ENCODE results near the gene NDUFB10.
"Not testable (repeated sequence)": the region's sequence is repeated elsewhere in the genome, so short reads cannot be mapped to it uniquely, and the experiment has no call there.

NDUFB10 gene

DNA sequence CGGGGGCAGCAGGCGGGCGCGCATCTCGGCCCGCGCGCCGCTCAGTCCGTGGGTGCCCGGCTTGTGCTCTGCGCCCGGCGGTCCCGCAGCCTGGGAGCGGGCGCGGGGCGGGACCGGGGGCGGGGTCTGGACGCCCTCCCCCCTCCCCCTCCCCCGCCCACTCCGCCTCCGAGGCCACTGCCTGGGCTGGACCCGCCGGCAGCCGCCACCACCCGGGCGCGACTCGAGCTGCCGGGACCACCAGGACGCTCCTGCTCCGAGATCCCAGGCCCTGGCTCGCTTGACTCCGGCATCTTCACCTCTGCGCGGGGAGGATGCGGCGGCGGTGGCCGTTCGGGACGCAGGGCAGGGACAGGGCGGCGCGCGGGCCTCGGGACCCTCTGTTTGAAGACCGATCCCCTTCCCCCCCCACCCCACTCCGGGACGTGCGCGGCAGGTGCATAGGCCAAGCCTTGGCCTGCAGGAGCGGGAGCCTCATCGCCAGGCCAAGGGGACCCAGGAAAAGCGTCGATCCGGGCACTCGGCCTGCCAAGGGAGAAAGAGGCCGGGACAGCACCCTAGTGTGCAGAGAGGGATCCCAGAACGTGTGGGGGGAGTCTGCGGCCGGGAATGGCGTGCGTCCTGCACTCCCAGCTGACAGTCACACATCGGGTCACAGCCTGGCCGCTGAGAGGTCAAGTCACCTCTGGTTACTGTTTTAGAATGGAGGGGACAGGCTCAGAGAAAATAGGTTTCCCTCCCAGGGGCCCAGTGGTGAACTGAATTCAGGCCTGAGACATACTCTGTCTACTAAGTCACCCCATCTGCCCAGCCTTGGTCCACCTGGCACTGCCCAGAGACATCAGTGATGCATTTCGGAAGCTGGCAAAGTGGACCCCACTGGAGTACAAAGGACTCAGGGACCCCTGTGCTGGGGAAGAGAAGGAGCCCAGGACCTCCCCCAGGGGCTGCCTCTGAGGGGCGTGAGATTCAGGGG lies 40.7 kb upstream of the NDUFB10 start, which contains the start of gene HS3ST6:
Gene HS3ST6, minus strand, starts transcription at position 65 of the 976 bp plus-strand sequence. CDS start 92 bp downstream, outside the sequence.
- Mint-ChIP-seq H3K27ac (no peak within 1 kb of the TSS), H3K36me3 (ENCODE audit: insufficient read depth) (no peaks in the 10 kb centered on the region), H3K9me3 (no peaks in the 10 kb centered on the region), H3K4me3 (no peak within 1 kb of the TSS), H3K27me3 (peaks cover 63 to 81% of the 10 kb centered on the region in 2 donors), H3K4me1 (ENCODE audit: low read depth in 2 of 2) (no peaks in the 10 kb centered on the region)
- DNase-seq (no peak), ATAC-seq (replicated peaks) (no peak)

GRCh38 chr16:1919327-1919998 lies 39.9 kb upstream of the NDUFB10 start:
- ATAC-seq (replicated peaks) = no peak
- peaks cover 64 to 84% of the 10 kb centered on the region in 2 donors for H3K27me3 Mint-ChIP-seq

GRCh38 chr16:1920122-1920521 lies 39.2 kb upstream of the NDUFB10 start:
- H3K4me3 Mint-ChIP-seq; H3K36me3 Mint-ChIP-seq (ENCODE audit: insufficient read depth); H3K4me1 Mint-ChIP-seq (ENCODE audit: low read depth in 2 of 2); DNase-seq; H3K27ac Mint-ChIP-seq; ATAC-seq (replicated peaks); H3K9me3 Mint-ChIP-seq: not testable (repeated sequence)
- H3K27me3 Mint-ChIP-seq = peaks cover 65 to 84% of the 10 kb centered on the region in 2 donors

More at GRCh38 chr16:1919327-1919998, 39.9 kb upstream of the NDUFB10 start:
- H3K4me1 Mint-ChIP-seq (ENCODE audit: low read depth in 2 of 2) = no peaks in the 10 kb centered on the region
- no peak for DNase-seq
- H3K36me3 Mint-ChIP-seq (ENCODE audit: insufficient read depth) = no peaks in the 10 kb centered on the region
- no peaks in the 10 kb centered on the region for H3K9me3 Mint-ChIP-seq
- no peak overlapping the region for H3K27ac Mint-ChIP-seq
- no peak overlapping the region for H3K4me3 Mint-ChIP-seq

DNA sequence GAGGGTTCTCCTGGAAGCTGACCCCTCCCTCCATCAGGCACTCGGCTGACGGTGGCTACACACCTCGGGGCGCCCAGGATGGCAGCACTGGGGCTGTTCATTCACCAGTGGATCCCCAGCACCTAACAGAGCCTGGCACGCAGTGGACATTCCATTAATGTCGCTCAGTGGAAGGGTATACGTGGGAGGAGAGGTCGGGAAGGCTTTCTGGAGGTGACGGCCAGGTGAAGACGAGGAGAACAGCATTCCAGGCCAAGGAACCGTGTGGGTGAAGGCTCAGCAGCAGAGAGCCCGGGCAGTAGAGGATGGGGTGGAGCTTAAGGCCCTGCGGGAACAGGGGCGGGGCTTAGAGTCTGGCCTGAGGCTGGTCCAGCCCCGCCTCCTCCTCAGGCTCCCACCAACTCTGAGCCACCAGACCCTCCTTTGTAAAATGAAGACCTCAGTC lies 38.6 kb upstream of the NDUFB10 start:
- H3K27ac Mint-ChIP-seq = no peak overlapping the region
- no peak overlapping the region for H3K4me3 Mint-ChIP-seq
- ATAC-seq (replicated peaks) = no peak
- no peaks in the 10 kb centered on the region for H3K9me3 Mint-ChIP-seq
- H3K4me1 Mint-ChIP-seq (ENCODE audit: low read depth in 2 of 2) = no peaks in the 10 kb centered on the region
- no peak for DNase-seq
- H3K27me3 Mint-ChIP-seq = peaks cover 58 to 84% of the 10 kb centered on the region in 2 donors
- H3K36me3 Mint-ChIP-seq (ENCODE audit: insufficient read depth) = no peaks in the 10 kb centered on the region

DNA sequence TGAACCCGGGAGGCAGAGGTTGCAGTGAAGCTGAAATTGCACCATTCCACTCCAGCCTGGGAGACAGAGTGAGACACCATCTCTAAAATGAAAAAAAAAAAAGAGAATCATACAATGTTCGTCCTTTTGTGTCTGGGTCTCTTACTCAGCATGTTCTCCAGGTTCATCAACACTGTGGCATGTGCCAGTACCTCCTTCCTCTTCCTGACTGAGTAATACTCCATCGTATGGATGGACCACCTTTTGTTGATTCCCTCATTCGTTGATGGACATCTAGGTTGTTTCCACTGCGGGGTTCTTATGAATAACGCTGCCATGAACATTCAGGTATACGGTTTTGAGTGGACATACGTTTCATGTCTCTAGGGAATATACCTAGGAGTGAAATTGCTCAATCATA lies 37.0 kb upstream of the NDUFB10 start:
- no peak overlapping the region for H3K27ac Mint-ChIP-seq
- no peaks in the 10 kb centered on the region for H3K9me3 Mint-ChIP-seq
- H3K4me3 Mint-ChIP-seq = no peak overlapping the region
- no peaks in the 10 kb centered on the region for H3K4me1 Mint-ChIP-seq (ENCODE audit: low read depth in 2 of 2)
- H3K27me3 Mint-ChIP-seq = peaks cover 42 to 68% of the 10 kb centered on the region in 2 donors
- H3K36me3 Mint-ChIP-seq (ENCODE audit: insufficient read depth) = peaks cover 2% of the 10 kb centered on the region
- DNase-seq (no peak), ATAC-seq (replicated peaks) (no peak)

- no peak for ATAC-seq (replicated peaks)
- peaks cover 42 to 66% of the 10 kb centered on the region in 2 donors for H3K27me3 Mint-ChIP-seq
Measured at GRCh38 chr16:1923299-1924034, 35.9 kb upstream of the NDUFB10 start.

GRCh38 chr16:1924095-1924494 lies 35.2 kb upstream of the NDUFB10 start:
- H3K9me3 Mint-ChIP-seq = no peaks in the 10 kb centered on the region
- H3K4me1 Mint-ChIP-seq (ENCODE audit: low read depth in 2 of 2) = peaks cover 0 to 1% of the 10 kb centered on the region in 2 donors
- DNase-seq = no peak
- H3K27ac Mint-ChIP-seq = no peak overlapping the region
- peaks cover 42 to 60% of the 10 kb centered on the region in 2 donors for H3K27me3 Mint-ChIP-seq
- H3K36me3 Mint-ChIP-seq (ENCODE audit: insufficient read depth) = peaks cover 2% of the 10 kb centered on the region
- H3K4me3 Mint-ChIP-seq = no peak overlapping the region
- ATAC-seq (replicated peaks) = no peak

More at GRCh38 chr16:1923299-1924034, 35.9 kb upstream of the NDUFB10 start:
- Mint-ChIP-seq H3K36me3 (ENCODE audit: insufficient read depth) (peaks cover 2% of the 10 kb centered on the region), H3K27ac (no peak overlapping the region), H3K4me1 (ENCODE audit: low read depth in 2 of 2) (no peaks in the 10 kb centered on the region), H3K9me3 (no peaks in the 10 kb centered on the region), H3K4me3 (no peak overlapping the region)
- DNase-seq = no peak

DNA sequence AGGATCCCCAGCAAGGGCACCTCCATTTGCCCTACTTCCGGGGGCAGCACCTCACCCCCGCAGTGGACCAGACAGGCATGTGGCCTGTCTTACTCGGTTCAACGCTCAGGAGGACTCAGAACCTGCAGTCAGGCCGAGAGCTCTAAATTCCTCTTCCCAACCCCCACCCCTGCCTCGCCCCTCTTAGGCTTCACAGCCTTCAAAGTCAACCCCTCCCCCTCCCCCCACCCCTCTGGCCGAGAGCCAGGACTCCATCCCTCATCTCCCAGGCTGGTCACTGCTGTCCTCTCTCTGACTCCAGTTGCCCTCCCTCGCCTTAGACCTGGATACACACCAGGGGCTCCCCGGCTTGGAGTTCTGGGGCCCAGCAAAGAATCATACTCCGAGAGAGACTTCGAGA lies 33.1 kb upstream of the NDUFB10 start:
- ATAC-seq (replicated peaks) (no peak), DNase-seq (no peak)
- Mint-ChIP-seq H3K4me1 (ENCODE audit: low read depth in 2 of 2) (peaks cover 0 to 2% of the 10 kb centered on the region in 2 donors), H3K36me3 (ENCODE audit: insufficient read depth) (peaks cover 2% of the 10 kb centered on the region), H3K27ac (no peak overlapping the region), H3K9me3 (no peaks in the 10 kb centered on the region), H3K27me3 (peaks cover 25 to 45% of the 10 kb centered on the region in 2 donors), H3K4me3 (no peak overlapping the region)

DNA sequence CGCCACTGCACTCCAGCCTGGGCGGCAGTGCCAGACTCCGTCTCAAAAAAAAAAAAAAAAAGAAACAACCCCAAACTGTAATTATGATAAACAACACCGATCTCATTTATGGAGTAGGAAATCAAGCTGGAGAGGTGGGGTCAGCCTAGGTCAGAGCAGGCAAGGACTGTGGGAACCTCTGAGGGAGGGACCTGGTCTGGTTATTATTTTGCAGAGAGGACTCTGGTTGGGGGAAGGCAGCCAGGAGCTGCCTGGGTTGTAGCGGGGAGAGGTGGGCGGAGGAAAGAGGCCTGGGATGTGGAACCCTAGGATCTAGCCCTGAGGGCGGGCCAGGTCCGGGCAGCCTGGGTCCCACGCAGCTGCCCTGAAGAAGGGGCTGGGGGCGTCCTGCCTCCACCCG lies 30.2 kb upstream of the NDUFB10 start:
- peak; percentile 11 for ATAC-seq (replicated peaks)
- Mint-ChIP-seq H3K4me3 (peak overlapping the region; percentile 66 to 73), H3K27me3 (peaks cover 5 to 25% of the 10 kb centered on the region in 2 donors), H3K4me1 (ENCODE audit: low read depth in 2 of 2) (peaks cover 0 to 2% of the 10 kb centered on the region in 2 donors), H3K9me3 (no peaks in the 10 kb centered on the region), H3K36me3 (ENCODE audit: insufficient read depth) (peaks cover 2% of the 10 kb centered on the region), H3K27ac (no peak overlapping the region)
- no peak for DNase-seq

DNA sequence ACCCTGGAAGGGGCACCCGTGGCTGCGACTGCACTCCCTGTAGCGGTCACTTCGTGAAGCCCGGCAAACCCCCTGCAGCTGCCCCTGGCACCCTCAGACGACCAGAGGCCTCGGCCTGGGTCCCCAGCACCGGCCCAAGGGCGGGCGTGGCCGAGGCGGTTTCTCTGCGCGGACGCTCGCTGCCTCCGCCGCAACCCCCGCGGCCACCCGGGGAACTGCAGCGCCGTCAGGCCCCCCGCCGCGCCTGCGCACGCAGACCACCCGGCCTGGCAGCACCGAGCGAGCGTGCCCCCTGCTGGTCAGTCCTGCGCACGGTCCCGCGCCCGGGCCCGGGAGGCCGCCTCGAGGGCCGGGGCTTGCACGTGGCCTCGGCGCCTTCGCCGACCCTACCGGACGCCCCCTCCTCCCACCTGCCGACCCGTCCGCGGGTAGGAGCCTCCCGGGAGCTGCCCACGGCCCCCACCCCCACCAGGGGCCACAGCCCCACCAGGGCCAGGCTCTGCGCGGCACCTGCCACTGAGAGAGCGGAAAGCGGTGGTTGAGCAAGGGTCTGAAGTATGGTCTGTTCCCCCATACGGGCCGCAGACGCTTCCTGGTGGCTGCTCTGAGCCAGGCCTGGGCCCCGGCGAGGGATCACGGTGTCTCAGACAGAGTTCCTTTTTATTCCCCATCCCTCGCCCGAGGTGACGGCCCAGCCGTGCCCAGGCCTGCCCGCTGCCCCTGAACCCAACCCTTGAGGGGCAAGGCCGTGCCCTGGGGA lies 29.6 kb upstream of the NDUFB10 start:
- Mint-ChIP-seq H3K9me3 (no peaks in the 10 kb centered on the region), H3K36me3 (ENCODE audit: insufficient read depth) (peaks cover 2% of the 10 kb centered on the region), H3K4me1 (ENCODE audit: low read depth in 2 of 2) (peaks cover 0 to 2% of the 10 kb centered on the region in 2 donors), H3K27me3 (peaks cover 2 to 19% of the 10 kb centered on the region in 2 donors), H3K27ac (no peak overlapping the region), H3K4me3 (peak overlapping the region; percentile 66 to 73)
- DNase-seq (peak; percentile 91 to 95 (median 94)), ATAC-seq (replicated peaks) (peak; percentile 98)

DNA sequence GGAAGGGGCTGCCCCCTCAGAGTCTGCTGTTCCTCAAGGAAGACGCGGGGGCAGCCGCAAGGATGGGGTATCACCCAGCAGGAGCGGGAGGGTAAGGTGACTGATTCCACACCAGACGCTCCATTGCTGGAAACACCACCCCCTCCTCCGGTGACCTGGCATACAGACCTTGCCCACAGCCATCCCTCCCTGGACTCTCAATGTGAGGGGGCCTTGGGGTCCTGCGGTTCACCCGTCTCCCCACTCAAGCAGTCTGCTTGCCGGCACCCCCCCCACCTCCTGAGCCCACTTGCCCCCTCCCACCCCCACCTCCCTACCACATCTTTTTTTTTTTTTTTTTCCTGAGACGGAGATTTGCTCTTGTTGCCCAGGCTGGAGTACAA lies 29.0 kb upstream of the NDUFB10 start:
- Mint-ChIP-seq H3K4me3 (peak overlapping the region; percentile 27 to 29), H3K27ac (no peak overlapping the region), H3K4me1 (ENCODE audit: low read depth in 2 of 2) (peaks cover 0 to 2% of the 10 kb centered on the region in 2 donors), H3K36me3 (ENCODE audit: insufficient read depth) (peaks cover 2% of the 10 kb centered on the region), H3K27me3 (peaks cover 0 to 13% of the 10 kb centered on the region in 2 donors), H3K9me3 (no peaks in the 10 kb centered on the region)
- ATAC-seq (replicated peaks) (no peak), DNase-seq (no peak)
